OCI-M2 (cell line): ENCODE measurements around the gene SEPTIN3.
"Not testable (repeated sequence)": the region's sequence is repeated elsewhere in the genome, so short reads cannot be mapped to it uniquely, and the experiment has no call there.

Experiments
- DNase-seq: peaks from one replicate; lab custom pipeline; 2025; ENCODE audit not compliant: unreplicated experiment; lab: John Stamatoyannopoulos, UW

Gene SEPTIN3

GRCh38 chr22:41940832-41941765 is 28.1 kb upstream of the SEPTIN3 start:
- DNase-seq = no peak

GRCh38 chr22:41943661-41944209 is 25.5 kb upstream of the SEPTIN3 start:
- no peak for DNase-seq

- peak; percentile 80 for DNase-seq
These were observed 22.4 kb upstream of the SEPTIN3 start, which contains the start of gene CENPM for GRCh38 chr22:41946629-41947423. Gene CENPM (minus strand): TSS chr22:41947152. CDS start chr22:41947076, 76 bp downstream.

- no peak for DNase-seq
These were observed 21.7 kb upstream of the SEPTIN3 start for GRCh38 chr22:41947424-41948080.

GRCh38 chr22:41948142-41948541 is 21.1 kb upstream of the SEPTIN3 start:
- DNase-seq = no peak

- DNase-seq = not testable (repeated sequence)
These were observed 20.3 kb upstream of the SEPTIN3 start for GRCh38 chr22:41948928-41949296.

- no peak for DNase-seq
These were observed 19.8 kb upstream of the SEPTIN3 start for GRCh38 chr22:41949297-41949965.

GRCh38 chr22:41951898-41952474 is 17.3 kb upstream of the SEPTIN3 start, which contains the start of gene SMIM45:
Gene SMIM45 (plus strand): TSS chr22:41952150.
- DNase-seq = no peak

- no peak for DNase-seq
These were observed 16.5 kb upstream of the SEPTIN3 start for GRCh38 chr22:41952713-41953112.

- DNase-seq = no peak
These were observed 11.2 kb upstream of the SEPTIN3 start for GRCh38 chr22:41957941-41958556.

GRCh38 chr22:41963453-41964111 is 5.7 kb upstream of the SEPTIN3 start:
- no peak for DNase-seq

- no peak for DNase-seq
These were observed 5.1 kb upstream of the SEPTIN3 start for GRCh38 chr22:41964112-41964491.

GRCh38 chr22:41966225-41966606 is 3.0 kb upstream of the SEPTIN3 start:
- no peak for DNase-seq

- DNase-seq = no peak
These were observed 2.5 kb upstream of the SEPTIN3 start for GRCh38 chr22:41966607-41967240.

- DNase-seq = no peak
These were observed 642 bp upstream of the SEPTIN3 start for GRCh38 chr22:41968601-41969000.

- DNase-seq = no peak
These were observed 1.4 kb downstream of the SEPTIN3 start for GRCh38 chr22:41970601-41971000.

GRCh38 chr22:41971431-41971830 is 2.2 kb downstream of the SEPTIN3 start:
- DNase-seq = no peak

GRCh38 chr22:41974691-41975290 is 5.5 kb downstream of the SEPTIN3 start:
- DNase-seq = no peak
